HG02840 (cell line): ENCODE results near the gene SPIRE1.
"Not testable (repeated sequence)": the region's sequence is repeated elsewhere in the genome, so short reads cannot be mapped to it uniquely, and the experiment has no call there.

Experiments used
- ATAC-seq: cut with Tn5 transposase; IDR thresholded peaks from one replicate; pipeline ENCODE4 v1.9.1; 2021; ENCODE audit warnings: mild to moderate bottlenecking, moderate library complexity, moderate number of reproducible peaks; ENCODE audit not compliant: unreplicated experiment, low FRiP score

The SPIRE1 gene

DNA sequence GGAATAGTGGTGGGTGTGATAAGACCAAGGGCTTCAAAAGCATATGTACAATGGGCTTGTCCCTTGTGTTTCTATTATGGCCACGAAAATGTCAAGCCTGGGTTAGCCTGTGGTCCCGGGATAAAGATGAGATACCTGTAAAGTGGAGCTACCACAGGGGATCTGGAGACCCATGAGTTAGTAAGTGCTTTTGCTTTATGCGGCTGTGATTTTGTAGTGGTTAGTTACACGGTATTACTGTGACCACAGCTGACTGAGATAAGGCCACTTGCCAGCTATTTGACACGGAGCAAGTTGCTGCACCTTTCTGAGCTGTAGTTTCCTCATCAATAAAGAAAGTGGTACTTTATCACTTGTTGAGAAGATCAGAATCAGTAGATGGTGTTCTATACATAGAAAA, 150.9 kb downstream of the SPIRE1 start:
- no peak for ATAC-seq

DNA sequence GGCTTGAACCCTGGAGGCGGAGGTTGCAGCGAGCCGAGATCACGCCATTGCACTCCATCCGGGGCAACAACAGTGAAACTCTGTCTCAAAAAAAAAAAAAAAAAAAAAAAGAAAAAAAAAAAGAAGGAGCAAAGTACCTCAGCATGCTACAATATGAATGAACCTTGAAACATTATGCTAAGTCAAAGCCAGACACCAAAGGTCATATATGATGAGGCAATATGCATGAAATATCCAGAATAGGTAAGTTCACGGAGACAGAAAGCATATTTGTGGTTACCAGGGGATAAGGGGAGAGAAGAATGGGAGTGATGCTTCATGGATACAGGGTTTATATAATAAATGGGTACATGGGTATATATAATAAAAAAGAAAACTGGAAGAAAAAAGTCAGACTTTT, 156.9 kb downstream of the SPIRE1 start:
- ATAC-seq = no peak

DNA sequence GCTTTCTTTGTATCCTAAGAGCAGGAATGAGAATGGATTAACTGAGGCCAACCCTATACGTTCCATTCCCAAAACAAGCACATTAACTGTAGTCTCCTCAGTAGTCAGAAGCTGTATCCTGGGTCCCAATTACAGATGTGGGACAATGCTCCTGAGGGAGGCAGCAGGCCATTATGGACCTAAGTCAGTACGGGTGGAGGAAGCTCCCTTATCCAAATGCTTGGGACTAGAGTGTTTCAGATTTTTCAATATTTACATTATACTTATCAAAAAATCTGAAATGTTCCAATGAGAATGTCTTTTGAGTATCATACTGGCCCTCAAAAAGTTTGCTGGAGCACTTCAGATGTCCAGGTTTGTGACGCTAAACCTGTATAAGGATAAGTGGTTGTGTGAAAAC, 160.1 kb downstream of the SPIRE1 start:
- ATAC-seq = no peak

DNA sequence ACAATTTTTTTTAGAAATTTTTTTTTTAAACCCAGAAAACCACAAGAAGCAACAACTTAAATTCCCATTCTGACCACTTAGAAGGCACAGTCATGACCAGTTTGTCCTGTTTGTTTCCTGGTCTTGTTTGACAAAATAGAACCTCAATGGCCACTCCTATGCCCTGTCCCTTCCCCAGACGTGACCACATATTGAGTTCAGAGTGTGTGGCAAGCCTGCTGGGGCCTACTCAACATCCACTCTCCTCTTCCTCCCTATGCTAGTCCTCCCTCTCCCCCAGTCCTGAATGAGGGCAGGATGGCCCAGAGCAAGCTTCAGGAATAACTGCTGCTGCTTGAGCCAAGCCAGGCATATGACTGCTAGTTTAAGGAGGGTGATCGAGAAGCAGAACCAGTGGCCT, 160.6 kb downstream of the SPIRE1 start:
- ATAC-seq = no peak

DNA sequence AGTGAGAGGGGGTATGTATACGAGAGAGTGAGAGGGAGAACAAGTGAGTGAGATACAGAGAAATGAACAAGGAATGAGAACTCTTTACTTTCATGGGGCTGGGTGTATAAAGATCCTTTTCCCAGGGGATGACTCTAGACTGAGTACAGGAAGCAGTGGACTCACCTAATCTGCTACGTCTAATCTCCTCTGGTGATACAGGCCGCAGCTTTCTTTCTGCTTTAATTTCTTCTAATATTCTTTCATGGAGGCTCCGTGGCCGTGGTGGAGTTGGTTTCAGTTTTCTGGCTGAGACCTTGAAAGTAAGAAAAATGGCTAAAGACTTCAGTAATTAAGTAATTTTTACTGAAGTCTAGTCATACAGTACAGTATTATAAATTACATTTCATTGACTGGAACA, 165.0 kb downstream of the SPIRE1 start:
- ATAC-seq = no peak

DNA sequence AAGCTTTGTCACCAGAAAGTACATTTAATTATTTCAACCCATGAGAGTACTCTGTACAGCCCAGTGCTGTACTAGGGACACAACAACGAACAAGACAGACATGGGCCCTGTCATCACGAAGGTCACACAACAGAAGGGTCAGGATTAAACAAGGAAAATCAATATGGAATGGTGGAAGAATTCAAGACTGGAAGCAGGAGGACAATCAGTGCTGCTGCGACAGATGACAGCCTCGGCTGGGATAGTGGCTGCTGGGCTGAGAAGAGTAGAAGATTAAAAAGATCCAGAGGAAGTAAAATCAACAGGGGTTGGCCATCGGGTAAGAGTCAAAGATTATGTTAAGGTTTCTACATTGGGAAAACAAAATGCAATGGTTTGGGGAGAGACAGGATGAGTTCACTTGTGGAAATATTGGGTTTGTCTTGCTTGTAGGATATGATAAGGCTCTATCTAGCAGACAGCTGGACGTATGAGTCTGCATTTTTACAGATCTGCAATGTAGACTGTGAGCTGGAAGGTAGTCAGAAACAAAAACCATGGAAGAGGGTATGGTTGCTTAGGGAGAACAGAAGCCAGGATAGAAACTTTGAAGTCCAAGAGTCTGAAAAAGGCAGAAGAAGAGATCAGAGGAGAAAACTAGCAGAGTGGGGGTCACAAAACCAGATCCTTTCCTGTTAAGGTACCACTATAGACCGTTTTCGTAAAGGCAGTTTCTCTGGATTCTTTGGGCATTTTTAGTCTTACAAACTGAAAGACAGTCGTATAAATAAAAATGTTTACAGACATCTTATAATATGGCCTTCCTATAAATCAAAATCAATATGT, 166.1 kb downstream of the SPIRE1 start:
- no peak for ATAC-seq

DNA sequence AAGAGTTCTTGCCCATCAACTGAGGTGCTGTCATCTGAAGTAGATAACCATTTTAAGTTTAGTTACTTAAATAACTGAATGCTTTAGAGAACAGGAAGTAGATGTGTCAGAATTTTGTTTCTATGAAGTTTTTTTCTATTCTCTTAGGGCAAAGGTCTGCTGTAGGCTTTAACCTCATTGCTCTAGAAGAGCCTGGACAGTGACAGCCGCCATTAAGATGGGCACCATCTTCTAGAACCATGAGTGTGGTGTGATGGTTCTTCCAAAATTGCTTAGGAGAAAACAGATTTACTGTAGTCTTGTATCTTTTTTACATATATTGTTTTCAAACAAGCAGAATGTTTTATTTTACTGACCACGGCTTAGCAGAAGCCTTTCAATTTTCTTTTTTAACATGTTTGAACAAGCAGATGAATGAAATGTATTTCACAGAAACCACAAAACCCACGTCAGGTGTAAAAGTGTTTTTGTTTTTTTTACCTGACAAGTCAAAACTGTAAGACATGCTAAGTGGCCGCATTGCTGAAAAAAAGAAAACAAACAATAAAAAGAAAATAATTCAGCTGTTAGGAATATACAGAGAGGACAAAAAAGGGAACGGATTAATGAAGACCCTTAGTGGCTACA, 172.3 kb downstream of the SPIRE1 start:
- ATAC-seq = no peak

DNA sequence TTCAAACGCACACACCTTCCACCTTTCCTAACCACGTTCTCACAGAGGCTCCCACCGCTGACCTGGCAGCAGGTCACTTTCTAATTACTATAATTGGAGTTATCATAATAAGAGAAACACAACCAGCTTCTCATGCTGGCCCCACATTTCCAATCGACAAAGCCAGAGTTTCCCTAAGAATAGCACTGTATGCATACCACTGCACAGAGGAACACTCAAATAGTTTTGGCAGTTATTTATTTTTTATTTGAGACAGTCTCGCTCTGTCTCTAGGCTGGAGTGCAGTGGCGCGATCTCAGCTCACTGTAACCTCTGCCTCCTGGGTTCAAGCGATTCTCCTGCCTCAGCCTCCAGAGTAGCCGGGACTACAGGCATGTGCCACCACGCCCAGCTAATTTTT, 176.0 kb downstream of the SPIRE1 start:
- not testable (repeated sequence) for ATAC-seq

DNA sequence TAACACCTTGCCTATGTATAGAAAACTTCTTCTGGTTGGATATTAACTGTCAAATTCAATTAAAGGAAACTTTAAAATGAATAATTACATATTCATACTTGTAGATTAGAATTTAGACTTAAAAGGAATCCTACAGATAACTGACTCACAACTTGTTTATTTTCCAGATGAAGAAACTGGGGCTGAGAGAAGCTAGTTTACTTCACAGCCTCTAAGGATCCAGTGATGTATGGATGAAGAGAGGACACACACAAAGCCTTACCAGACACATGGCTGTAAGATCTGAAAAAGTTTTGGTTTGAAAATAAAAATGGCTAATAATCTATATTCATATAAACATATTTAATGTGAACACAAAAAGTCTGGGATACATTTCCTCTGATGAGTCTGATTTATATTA, 177.9 kb downstream of the SPIRE1 start:
- ATAC-seq = no peak

DNA sequence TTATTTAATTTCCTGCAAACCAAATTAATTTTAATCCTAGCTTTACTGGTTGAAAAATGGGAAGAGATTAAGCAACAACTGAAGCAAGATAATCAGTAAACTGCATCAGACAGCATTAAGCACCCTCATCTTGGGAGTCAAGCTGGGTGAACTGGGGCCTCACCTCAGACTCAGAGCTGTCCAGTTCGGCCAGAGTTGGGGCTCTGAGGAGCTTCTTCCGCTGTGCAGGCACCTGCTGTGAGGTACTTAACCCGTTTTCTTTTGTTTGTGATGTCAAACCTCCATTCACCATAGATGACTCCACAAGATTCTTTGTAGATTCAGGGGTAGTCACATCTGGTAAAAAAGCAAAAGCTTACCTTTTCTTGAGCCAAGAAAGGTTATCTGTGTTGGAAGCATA, 178.4 kb downstream of the SPIRE1 start:
- ATAC-seq = no peak

GRCh38 chr18:12478269-12479047, 179.4 kb downstream of the SPIRE1 start:
- no peak for ATAC-seq

DNA sequence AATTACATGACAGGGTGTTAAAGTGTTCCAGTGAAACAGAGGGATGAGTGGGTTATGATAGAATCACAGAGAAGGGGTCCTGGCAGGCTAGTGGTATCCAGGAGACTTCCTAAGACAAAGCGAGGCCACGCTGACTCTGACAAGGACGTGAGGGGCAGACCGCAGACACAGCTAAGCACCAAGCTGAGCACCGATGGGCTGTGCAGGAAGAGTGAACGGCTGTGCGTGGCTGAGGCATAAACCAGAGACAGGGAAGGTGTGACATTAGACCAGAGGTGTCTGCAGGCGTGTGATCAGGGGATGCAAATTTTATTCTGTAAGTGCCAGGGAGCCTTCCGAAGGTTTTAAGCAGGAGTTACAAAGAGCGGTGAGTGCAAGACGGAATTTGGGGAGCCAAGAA, 180.3 kb downstream of the SPIRE1 start:
- ATAC-seq = no peak

GRCh38 chr18:12476955-12477354, 181.0 kb downstream of the SPIRE1 start:
- no peak for ATAC-seq

- no peak for ATAC-seq
These were observed 183.0 kb downstream of the SPIRE1 start for GRCh38 chr18:12474876-12475275.

- no peak for ATAC-seq
These were observed 183.8 kb downstream of the SPIRE1 start for GRCh38 chr18:12474146-12474545.

DNA sequence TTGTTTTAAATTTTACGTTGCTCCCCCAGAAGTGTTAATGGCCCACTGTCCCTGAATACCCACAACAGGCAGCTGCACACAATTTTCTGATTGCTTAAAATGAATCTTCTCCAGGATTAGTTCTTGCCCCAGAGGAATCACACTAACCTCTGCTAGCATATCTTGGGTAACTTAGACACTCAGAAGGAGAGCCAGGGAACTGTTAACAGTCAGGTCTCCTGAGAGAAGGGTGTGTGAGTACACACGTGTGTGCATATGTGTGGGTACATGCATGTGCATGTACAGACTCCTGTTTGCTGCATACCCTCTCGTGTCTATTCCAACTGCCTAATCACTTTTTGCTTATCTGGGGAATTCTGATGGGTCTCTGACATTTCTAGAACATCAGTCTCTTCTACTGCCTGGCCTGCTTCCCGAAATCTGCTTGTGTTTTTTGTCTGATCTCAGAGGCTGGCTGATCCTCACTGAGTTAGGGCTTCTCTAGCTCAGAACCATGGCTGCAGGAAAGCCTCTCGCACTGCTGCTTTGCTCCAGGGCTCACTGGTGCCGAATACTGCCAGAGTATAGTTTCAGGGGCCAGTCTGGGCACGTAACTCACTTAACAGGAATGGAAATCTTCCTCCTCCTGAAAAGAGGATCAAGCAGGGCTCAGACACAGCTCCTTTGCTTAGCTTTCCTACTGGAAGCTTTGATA, 187.4 kb downstream of the SPIRE1 start:
- ATAC-seq = no peak

- ATAC-seq = no peak
These were observed 189.5 kb downstream of the SPIRE1 start for GRCh38 chr18:12468445-12468844.

GRCh38 chr18:12464731-12465130, 193.2 kb downstream of the SPIRE1 start:
- no peak for ATAC-seq

- ATAC-seq = no peak
These were observed 194.7 kb downstream of the SPIRE1 start for GRCh38 chr18:12463191-12463590.

DNA sequence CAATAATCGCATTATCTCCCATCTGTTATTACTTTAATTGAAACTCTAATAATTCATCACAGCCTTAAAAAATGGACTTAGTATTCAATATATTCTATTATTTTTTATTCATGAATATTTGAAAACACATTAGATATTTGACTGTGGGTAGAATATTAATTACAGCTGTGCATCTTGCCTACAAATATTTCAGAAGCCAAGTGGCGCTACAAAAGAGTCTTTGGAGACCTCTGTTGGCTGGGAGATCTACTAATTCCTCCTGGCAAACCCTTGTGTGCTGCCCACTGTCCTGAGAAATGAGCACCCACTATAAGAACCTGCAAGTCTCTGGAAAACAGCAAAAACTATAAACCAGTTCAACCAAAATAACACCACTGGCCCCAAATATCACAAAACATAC, 195.7 kb downstream of the SPIRE1 start:
- ATAC-seq = no peak

DNA sequence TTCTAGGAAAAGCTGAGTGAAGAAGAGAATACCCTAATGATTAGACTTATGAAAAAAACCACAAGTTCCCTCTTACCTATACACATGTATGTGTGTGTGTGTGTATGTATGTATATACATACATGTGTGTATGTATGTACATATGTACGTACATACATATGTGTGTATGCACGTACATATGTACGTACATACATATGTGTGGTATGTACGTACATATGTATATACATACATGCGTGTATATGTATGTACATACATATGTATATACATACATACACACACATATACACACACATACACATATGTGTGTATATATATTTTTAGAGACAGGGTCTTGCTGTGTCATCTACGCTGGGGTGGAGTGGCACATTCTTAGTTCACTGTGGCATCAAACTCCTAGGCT, 196.6 kb downstream of the SPIRE1 start:
- no peak for ATAC-seq
